Stimulated activated CD8-positive, alpha-beta memory T cell treated with anti-CD3 and anti-CD28 coated beads, Interleukin-2, amount 100 ng/mL, for 1 hour (primary cell): Measurements from ENCODE around the gene MGST1.

Experiments used
- DNase-seq, 2 donors: peaks; one replicate each; pipeline ENCODE4 v3.0.0-alpha.2; 2020; ENCODE audit warnings: low read depth in 2 of 2

Gene MGST1, protein sequence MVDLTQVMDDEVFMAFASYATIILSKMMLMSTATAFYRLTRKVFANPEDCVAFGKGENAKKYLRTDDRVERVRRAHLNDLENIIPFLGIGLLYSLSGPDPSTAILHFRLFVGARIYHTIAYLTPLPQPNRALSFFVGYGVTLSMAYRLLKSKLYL

DNA sequence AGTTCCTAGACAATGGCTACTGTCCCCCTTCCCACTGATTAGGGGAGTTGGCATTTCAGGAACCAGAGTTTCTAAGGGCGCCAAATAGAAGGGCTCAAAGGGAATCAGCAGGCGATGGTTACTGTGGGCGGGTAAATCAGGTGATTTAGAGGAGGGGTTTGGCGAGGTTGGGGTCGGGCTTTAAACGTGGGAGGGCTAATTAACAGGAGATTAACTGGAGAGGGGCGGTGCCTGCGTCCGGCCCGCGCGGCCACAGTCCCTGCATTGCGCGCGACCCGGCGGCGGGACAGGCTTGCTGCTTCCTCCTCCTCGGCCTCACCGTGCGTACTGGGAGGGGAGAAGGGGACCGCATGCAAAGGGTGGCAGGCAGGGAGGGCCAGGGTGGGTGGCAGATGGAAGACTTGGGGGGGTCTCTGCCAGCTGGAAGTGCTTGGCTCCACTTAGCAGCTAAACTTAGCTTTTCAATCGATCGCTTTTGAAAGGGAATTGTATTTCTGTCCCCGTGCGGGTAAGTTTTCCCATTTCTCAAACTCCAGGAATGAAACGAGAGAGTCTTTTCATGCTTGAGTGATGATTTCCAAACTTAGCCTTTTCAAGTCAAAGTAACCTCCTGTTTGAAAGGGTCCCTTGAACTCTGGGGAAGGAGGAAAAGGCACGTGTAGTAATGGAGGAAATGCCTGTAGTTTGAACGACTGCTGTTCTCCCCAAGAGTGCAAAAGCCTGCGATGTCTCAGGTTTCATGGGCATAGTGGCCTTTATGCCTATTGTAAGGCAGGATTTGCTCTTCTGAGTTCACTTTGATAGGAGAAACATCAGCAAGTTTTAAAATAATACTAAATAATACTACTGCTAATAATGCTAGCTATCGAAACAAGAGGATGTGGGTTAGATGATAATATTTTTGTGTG is at the start of gene MGST1:
Gene MGST1 (plus strand): TSS at position 255 of the 908 bp plus-strand sequence. CDS start 6,608 bp downstream, outside the sequence.
- no peak for DNase-seq

DNA sequence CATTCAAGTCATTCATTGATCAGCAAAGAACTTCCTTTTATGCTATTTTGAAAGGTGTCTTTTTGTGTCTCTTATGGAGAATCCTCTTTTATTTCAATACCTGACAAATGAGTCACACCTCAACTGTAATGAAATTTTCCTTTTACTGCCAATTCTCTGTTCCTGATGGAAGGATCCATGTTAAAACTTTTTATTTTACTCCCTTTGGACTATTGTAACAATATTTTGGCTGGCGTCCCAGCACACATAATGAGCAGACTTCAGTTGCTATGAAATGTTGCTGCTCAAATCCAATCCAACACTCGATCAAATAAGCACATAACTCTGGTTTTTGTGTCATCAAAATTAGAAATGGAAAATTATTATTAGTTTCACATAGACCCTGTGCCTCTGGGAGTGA is 48.0 kb upstream of the MGST1 start:
- no peak for DNase-seq

DNA sequence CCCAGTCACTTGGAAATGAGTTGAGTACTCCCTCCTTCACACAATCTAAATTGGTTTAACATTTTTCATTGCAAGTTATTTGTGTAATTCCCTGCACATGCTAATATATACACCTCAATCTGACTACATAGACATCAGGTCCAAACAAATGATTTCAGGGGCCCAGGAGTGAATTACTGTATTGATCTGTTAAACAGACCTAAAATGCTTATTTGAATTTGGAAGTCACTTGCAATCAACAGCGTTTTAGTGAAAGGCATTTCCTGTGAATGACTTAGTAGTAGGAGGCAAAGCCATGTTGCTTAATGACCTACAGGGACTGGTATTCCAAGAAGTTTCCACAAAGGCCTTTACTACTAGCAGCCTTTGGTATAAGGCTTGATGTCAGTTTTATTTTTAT is 47.3 kb upstream of the MGST1 start:
- no peak for DNase-seq

GRCh38 chr12:16300736-16301135 is 46.7 kb upstream of the MGST1 start:
- no peak for DNase-seq

DNA sequence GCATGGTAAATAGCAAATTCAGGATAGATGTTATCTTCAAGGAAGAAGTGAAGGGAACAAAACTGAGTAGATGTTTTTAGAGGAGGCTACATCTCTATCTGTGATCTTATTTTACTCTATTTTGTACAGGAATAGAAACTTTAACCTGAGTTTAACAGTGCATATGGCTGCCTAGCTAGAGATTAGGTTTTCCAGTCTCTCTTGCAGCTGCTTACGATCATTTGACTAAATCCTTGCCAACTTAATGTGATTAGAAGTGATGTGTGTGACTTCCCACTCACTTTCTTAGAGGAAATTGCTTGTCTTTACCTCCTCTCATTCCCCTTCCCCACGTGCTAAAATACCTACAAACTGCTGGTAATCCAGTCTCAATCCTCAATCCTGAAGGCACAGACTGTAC is 43.5 kb upstream of the MGST1 start:
- no peak for DNase-seq

GRCh38 chr12:16307856-16308475 is 39.5 kb upstream of the MGST1 start:
- no peak for DNase-seq

DNA sequence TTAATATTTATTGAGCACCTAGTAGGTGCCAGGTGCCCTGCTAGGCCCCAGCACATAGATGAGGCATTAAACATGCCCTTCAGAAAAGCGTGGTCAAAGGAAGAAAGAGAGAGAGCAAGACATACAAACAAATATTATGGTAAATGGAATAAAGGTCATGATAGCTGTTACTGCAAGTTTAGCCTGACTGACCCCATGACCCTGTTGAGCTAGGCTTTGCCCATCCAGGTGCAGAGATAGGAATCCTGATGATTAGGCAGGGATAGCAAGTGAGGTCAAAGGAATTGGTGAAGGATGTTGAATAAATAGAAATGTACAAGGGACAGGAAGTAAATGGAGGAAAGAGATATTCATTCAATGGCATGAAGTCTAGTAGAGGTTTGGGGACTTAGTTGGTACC is 36.5 kb upstream of the MGST1 start:
- DNase-seq: no peak

- DNase-seq: no peak
Observed at GRCh38 chr12:16323010-16323409, 24.4 kb upstream of the MGST1 start.

GRCh38 chr12:16323638-16324037 is 23.8 kb upstream of the MGST1 start:
- DNase-seq: no peak

DNA sequence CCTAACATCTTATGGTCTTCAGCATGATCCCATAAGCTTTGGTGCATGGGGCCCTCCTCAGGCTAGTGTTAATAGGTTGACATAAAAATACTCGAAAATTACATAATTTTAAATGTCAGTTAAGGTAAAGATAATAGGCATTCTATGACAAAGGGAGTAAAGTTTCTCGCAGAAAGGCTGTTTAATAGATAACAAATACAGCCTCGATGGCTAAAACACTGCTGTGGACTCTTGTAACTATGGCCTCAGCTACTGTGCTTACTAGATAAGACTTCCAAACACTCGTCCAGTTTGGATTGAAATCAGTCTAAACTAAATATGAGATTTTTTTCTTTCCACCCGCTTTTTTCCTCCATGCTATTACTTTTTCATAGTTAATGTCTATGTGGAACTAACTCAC is 23.2 kb upstream of the MGST1 start:
- DNase-seq: no peak

DNA sequence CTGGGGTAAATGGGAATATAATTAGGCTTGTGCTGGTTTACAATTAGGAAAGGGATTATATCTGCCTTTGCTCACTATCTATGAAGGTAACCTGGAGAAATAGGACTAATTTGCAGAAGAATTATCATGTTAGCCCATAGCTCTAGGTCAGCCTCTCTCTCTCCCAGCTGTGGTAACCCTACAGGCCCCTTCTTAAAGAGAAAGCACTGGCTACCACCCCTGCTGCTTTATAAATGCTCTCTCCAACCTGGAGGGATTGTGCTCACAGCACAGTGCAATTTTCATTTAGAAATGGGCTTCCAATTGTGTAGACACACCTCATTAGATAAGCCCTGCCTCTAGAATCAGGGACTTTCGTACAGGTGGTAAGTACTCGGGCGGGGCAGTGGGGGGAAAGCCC is 22.7 kb upstream of the MGST1 start:
- DNase-seq: no peak

DNA sequence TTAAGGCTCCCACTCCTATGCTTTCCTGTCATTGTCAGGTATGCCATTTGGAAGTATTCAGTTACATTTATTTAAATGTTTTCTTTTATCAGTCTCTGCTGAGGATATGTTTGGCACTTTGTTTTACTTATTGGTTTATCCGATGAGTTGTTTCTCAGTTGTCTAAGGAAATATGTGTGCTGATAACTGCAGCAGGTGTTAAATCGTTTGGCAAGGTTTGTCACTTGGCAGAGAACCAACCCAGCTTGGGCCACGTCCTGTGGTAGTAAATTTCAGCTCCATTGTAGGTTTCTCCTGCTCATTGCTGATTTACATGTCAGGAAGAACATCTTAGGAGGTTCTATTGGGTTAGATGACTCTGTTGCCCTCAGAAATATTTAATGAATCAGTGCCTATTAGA is 22.0 kb upstream of the MGST1 start:
- no peak for DNase-seq

DNA sequence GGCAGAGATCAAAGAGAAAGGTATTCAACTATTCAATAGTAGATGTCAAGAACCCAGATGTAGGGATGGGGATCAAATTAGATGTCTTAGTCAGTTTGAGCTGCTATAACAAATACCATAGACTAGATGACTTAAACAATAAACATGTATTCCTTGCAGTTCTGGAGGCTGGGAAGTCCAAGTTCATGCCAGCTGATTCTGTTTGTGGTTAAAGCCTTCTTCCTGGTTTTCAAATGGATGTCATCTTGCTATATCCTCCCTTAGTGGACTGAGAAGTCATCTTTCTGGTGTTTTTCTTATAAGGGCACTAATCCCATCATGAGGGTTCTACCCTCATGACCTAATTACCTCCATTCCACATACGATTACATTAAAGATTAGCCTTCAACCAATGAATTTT is 19.5 kb upstream of the MGST1 start:
- no peak for DNase-seq

DNA sequence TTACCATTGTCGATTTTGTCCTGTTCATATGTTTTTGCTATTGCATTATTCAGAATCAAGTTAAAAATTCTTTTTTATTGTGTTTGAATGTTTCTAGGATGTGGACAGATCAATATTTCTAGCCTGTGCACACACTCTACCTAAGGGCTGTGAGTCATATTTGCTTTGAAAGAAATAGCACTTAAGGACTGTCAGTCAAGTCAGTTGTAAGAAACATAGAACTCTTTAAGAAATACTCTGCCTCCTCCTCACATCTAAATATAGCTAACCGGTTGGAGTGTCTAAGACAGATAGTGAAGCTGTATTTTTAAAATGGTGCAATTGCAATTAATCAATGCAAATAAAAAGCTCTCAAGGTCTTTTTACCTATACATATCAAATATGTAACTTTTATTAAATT is 17.9 kb upstream of the MGST1 start:
- no peak for DNase-seq

- no peak for DNase-seq
Observed at GRCh38 chr12:16330560-16330959, 16.9 kb upstream of the MGST1 start.

DNA sequence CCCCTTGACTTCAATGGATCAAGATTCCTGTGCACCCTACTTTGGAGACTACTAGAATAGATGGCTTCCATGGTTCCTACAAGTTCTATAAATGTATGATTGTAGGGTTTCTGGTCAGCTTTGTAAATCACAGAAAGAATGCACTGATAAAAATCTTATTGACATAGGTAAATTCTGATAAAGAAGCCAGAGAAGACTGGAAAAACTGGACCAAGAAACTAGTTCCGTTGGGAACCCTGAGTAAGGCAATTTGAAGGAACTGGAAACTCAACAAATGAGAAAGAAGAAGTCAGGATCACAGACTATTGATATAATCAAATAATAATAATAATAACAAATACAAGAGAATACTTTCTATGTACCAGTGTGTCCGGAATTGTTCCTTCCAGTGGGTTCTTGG is 15.4 kb upstream of the MGST1 start:
- no peak for DNase-seq

GRCh38 chr12:16335838-16336237 is 11.6 kb upstream of the MGST1 start:
- DNase-seq: no peak

DNA sequence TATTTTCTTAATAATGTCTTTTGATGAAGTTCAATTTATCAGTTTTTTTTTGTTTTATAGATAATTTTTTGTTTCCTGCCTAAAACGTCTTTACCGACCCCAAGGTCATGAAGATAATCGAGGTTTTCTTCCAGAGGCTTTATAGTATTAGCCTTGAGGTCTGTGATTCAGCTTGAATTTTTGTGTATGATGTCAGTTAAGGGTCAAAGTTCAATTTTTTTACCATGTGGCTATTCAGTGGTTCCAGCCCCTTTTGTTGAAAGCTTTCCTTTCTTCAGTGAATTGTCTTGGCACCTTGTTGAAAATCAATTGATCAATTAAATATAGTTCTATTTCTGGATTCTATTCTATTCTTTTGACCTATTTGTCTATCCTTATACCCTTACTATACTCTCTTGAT is 3.2 kb upstream of the MGST1 start:
- no peak for DNase-seq

DNA sequence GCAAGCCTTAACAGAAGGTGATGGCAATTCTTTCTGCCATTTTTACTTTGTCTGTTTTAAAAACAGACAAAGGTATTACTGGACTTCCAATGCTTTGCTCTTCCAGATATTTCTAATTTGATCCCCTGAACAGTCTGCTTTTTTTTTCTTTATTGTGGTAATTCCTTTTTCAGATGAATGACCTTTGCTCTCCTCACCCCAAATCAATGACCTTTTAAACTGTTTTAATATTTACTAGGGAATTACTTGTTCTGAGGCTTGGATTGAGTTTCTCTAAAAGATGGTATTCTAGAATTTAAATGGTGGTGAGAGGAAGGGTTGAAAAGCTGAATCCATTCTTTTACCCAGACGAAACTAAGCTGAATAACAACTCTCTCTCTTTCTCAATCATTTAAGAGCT is 2.3 kb upstream of the MGST1 start:
- no peak for DNase-seq

- DNase-seq: no peak
Observed at GRCh38 chr12:16346958-16347357, 487 bp upstream of the MGST1 start.

- DNase-seq: no peak
Observed at GRCh38 chr12:16348435-16349130, 1.1 kb downstream of the MGST1 start.

DNA sequence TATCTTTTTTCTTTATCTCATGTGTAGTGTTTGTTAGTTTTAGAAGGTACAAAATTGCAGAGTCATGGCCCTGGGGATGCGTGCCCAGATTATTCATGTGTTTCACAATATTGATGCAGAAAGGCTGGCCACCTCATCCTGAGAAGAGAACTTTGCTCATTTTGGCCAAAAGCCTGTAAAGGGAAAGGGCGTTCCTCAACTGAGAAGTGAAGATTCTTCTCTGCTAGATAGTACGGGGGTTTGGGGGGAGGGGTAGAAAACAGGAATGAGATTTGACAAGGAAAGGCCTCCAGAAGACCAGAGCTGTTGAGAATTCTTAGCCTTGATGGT is 1.7 kb downstream of the MGST1 start:
- no peak for DNase-seq

DNA sequence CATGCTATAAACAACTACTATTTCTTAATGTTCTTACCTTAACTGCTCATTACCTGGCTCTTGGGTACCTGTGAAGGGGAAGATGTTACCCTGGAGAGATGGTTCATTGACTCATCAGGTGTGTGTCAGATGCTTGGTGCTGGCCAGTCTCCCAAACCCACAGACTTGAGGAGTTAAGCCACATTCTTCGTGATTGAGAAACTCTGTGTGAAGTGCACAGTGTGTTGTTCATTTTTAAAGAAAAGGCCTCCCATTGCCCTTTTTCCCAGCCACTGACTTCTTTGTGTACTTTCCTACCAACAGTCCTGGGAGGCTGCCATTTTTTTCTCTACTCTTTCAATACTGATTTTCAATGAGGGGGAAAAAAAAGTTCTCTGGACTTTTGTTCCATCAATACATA is 3.2 kb downstream of the MGST1 start:
- no peak for DNase-seq
